ENCODE data around the gene KNSTRN.

DNA sequence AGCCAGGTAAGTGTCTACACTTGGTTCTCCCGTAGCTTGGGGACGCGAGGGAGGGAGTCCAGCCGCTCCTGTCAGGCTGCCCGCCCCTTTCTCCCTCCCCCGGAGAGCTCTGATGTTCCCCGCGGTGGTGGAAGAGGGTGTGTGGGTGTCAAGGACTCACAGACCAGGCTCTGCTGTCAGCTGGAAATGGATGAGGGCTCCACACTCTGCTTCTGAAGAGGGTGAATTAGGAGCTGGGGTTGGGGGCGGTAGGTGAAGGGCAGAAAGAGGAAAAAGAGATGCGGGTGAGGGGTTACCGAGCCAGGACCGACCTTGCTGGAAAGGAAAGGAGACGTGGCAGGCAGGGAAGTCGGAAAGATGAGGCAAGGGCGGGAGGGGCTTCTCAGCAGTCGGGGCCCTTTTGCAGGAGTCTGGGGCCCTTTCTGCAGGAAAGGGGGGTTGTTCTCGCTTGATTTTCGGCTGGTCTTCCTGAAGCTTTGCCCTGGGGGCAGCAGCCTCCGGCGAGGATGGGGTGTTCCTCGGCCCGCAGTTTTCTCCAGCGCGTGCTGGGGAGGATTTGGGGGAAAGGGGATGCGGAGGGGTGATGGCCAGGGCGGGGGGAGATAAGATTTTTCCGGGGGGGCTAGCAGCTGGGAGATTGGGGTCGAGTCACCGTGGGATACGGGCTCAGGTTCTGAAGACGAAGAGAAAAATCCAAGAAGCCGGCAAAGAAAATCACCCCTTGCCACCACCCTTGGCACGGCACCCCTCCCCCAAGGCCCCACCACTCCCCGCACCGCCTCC, 57.6 kb downstream of the KNSTRN start:
- TF ChIP-seq EP300 (IDR thresholded peaks at IDR 0.05; ENCODE audit: borderline replicate concordance), result no peak
- no peak for TF ChIP-seq FOXM1 (IDR thresholded peaks at IDR 0.05; ENCODE audit: borderline replicate concordance, low read depth)
- no peak for TF ChIP-seq RAD21 (IDR thresholded peaks at IDR 0.05; ENCODE audit: low read depth)
- TF ChIP-seq CREB1 (IDR thresholded peaks at IDR 0.05; ENCODE audit: low read depth), result no peak
- no peak for TF ChIP-seq CEBPB (IDR thresholded peaks at IDR 0.05)
- TF ChIP-seq TAF1 (IDR thresholded peaks at IDR 0.05; ENCODE audit: low read depth), result no peak
- no peak for TF ChIP-seq YY1 (IDR thresholded peaks at IDR 0.05; ENCODE audit: low read depth)
- TF ChIP-seq, protein P1, sequence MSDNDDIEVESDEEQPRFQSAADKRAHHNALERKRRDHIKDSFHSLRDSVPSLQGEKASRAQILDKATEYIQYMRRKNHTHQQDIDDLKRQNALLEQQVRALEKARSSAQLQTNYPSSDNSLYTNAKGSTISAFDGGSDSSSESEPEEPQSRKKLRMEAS (IDR thresholded peaks at IDR 0.05), result no peak; the same call in 1 of the 2 replicates
- TF ChIP-seq TEAD4 (IDR thresholded peaks at IDR 0.05), result no peak
- TF ChIP-seq, protein P2, sequence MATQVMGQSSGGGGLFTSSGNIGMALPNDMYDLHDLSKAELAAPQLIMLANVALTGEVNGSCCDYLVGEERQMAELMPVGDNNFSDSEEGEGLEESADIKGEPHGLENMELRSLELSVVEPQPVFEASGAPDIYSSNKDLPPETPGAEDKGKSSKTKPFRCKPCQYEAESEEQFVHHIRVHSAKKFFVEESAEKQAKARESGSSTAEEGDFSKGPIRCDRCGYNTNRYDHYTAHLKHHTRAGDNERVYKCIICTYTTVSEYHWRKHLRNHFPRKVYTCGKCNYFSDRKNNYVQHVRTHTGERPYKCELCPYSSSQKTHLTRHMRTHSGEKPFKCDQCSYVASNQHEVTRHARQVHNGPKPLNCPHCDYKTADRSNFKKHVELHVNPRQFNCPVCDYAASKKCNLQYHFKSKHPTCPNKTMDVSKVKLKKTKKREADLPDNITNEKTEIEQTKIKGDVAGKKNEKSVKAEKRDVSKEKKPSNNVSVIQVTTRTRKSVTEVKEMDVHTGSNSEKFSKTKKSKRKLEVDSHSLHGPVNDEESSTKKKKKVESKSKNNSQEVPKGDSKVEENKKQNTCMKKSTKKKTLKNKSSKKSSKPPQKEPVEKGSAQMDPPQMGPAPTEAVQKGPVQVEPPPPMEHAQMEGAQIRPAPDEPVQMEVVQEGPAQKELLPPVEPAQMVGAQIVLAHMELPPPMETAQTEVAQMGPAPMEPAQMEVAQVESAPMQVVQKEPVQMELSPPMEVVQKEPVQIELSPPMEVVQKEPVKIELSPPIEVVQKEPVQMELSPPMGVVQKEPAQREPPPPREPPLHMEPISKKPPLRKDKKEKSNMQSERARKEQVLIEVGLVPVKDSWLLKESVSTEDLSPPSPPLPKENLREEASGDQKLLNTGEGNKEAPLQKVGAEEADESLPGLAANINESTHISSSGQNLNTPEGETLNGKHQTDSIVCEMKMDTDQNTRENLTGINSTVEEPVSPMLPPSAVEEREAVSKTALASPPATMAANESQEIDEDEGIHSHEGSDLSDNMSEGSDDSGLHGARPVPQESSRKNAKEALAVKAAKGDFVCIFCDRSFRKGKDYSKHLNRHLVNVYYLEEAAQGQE (IDR thresholded peaks at IDR 0.05; ENCODE audit: low read depth), result no peak
- TF ChIP-seq EGR1 (IDR thresholded peaks at IDR 0.05), result peak; percentile 22; the same call in 1 of the 2 replicates
